Mammary epithelial cell (primary cell): Measurements from ENCODE around the gene PAQR5.

Experiments
- EZH2 ChIP-seq: IDR thresholded peaks from 2 replicates; pipeline ENCODE4 v1.6.1; 2012; ENCODE audit warnings: low read length, inconsistent platforms, borderline replicate concordance
- TF ChIP-seq, protein P1 (sequence below), 2 donors: IDR thresholded peaks in 1 of 2; conservative IDR thresholded peaks in 1 of 2; 2 replicates each; pipeline ENCODE4 v1.5.1; 2011 to 2012; ENCODE audit warnings: inconsistent platforms in 2 of 2, low read length in 2 of 2, mild to moderate bottlenecking in 2 of 2, control low read depth in 1 of 2, low read depth in 1 of 2; ENCODE audit not compliant: insufficient read depth in 1 of 2; ENCODE audit errors: extremely low read depth in 1 of 2

DNA sequence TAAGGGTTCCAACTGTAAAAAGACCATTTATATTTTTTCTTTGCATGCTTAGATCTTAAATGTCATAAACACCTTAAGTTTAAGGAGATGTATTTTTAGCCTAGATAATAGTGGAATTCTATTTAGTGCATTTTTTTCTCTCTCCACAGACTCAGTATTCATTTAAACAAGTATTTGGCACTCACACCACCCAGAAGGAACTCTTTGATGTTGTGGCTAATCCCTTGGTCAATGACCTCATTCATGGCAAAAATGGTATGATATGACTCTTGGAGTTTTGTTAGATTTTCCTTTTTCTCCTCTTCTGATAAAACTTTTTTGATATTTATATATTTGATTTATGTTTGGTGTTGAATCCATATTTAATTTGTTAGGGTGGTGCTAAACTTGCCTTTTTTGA, 122.8 kb downstream of the PAQR5 start:
- TF ChIP-seq, protein P1, sequence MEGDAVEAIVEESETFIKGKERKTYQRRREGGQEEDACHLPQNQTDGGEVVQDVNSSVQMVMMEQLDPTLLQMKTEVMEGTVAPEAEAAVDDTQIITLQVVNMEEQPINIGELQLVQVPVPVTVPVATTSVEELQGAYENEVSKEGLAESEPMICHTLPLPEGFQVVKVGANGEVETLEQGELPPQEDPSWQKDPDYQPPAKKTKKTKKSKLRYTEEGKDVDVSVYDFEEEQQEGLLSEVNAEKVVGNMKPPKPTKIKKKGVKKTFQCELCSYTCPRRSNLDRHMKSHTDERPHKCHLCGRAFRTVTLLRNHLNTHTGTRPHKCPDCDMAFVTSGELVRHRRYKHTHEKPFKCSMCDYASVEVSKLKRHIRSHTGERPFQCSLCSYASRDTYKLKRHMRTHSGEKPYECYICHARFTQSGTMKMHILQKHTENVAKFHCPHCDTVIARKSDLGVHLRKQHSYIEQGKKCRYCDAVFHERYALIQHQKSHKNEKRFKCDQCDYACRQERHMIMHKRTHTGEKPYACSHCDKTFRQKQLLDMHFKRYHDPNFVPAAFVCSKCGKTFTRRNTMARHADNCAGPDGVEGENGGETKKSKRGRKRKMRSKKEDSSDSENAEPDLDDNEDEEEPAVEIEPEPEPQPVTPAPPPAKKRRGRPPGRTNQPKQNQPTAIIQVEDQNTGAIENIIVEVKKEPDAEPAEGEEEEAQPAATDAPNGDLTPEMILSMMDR (conservative IDR thresholded peaks at IDR 0.05 in 1 of 2, IDR thresholded peaks at IDR 0.05 in 1 of 2; ENCODE audit: extremely low read depth in 1 of 2, insufficient read depth in 1 of 2, low read depth in 1 of 2, low read length in 2 of 2), result no peak
- no peak for TF ChIP-seq EZH2
